Measurements from ENCODE around the gene APLP2.
"Not testable (repeated sequence)": the region's sequence is repeated elsewhere in the genome, so short reads cannot be mapped to it uniquely, and the experiment has no call there.

APLP2 gene

DNA sequence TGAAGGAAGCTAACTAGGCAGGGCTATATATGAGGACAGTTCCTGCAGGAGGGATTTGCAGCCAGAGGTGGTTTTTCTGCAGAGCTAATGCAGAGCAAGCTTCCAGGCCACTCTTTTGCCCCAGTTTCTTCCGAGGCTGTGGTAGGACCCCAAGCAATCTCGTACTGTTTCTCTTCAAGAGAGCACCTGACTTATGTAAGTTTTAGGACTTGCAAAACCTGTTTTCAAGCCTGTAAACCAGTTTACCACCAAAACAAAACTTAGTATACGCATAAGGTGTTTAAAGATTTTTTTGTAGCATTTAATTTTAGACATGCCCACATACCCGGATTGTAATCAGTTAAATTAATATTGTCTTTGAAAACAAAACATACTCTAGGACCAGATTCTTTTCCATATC is 7.7 kb upstream of the APLP2 start:
- no peak for DNase-seq

GRCh38 chr11:130063451-130063850 is 6.2 kb upstream of the APLP2 start:
- DNase-seq: no peak

DNA sequence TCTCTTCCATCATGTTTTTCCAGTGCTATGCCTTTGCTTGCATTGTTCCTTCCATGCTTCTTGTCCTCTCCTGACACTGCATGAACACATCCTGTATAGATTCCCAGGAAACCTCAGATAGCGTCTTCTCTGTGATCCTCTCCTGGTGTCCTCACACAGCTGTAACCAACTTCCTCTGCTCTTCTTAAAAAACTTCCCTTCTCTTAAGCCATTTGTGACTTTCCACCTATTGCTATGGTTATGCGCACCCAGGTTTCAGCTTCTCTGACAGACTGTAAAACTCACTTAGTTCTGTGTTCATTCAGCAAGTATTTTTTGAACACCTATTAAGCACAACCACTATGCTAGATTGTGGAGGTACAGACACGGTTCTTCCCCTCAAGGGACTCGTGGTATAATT is 5.1 kb upstream of the APLP2 start:
- DNase-seq: no peak

DNA sequence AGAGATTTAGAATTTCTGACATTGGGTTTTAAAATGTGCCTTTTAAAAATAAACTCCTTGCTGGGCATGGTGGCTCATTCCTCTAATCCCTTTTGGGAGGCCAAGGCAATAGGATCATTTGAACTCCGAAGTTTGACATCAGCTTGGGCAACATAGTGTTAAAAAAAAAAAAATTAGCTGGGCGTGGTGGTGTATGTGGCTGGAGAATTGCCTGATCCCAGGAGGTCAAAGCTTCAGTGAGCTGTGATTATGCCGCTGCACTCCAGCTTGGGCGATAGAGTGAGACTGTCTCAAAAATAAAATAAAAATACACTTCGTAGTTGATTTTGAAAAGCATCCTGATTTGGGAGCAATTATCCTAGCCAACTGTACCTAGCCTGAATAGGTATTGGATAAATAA is 3.4 kb upstream of the APLP2 start:
- DNase-seq: no peak

GRCh38 chr11:130068546-130068985 is 1.1 kb upstream of the APLP2 start:
- no peak for DNase-seq

- DNase-seq: peak; percentile 94
Observed at GRCh38 chr11:130068986-130069658, 572 bp upstream of the APLP2 start.

DNA sequence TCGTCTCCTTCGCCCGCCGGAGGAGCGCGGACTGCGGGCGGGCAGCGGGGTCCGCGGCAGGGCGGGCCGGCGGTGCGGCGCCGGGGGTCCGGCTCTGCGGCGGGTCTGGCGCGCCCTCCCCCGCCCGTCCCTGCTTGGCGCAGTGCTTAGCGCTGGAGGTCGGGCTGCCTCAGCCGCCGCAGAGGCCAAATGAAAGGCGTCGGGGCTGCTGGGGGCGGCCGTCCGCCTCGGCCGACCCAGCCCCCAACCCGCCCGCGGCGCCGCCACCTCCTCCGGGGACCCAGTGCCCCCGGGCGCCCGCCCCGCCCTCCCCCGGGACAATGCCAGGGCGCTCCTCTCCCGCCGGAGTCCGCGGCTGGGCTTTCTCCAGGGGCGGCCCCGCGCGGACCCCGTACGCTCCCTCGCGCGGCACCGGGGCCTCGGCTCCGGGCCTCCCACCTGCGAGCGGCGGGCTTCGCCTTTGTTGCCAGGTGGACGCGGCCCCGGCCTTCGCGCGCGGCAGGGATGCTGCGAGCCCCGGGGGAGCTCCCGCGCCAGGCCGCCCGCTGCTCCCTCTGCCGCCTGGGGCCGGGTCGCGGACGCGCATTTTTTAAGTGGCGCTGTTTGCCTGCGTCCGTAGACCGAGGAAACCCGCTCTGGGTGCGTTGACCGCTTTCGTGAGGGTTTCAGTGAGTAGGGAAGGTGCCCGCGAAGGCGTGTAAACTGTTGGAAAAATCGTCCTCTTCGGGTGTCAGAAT is 583 bp downstream of the APLP2 start:
- peak; percentile 86 for DNase-seq

GRCh38 chr11:130070846-130071200 is 1.1 kb downstream of the APLP2 start:
- DNase-seq: peak; percentile 73

GRCh38 chr11:130071211-130071712 is 1.6 kb downstream of the APLP2 start:
- peak; percentile 71 for DNase-seq

DNA sequence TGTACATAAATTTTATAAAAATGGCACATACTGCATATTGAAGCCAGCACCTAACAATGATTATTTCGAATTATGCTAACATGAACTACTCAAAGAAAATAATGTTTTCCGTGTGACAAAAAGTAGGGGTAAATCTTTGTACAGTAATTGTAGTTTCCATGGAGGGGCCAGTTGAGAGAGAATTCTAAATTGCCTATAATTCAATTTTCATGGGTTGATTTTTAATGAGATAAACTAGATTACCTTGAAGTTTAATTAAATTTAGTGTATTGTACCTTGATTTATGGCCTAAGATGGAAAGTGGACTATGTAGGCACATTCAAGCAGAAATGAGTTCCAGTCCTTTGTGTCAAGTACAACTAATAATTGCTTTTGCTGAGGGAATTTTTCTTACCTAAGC is 5.0 kb downstream of the APLP2 start:
- no peak for DNase-seq

GRCh38 chr11:130076778-130077481 is 7.2 kb downstream of the APLP2 start:
- DNase-seq: no peak

DNA sequence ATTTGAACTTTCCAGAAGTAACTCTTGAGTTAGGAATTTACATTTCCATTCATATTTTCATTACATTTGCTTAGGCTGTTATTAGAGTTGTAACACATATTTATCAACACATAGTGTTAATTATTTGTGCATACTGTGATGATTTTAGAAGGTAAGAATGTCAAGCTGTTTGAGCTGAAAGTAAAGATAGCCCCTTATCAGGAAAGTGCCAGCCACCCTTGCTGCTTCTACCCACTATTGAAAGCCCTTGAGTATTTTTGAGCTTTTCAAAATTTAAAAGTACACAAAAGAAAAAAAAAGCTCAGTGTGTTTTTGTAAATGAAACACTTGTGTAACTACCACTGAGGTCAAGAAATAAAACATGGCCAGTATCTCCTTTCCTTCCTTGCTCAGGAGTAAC is 8.0 kb downstream of the APLP2 start:
- DNase-seq: no peak

DNA sequence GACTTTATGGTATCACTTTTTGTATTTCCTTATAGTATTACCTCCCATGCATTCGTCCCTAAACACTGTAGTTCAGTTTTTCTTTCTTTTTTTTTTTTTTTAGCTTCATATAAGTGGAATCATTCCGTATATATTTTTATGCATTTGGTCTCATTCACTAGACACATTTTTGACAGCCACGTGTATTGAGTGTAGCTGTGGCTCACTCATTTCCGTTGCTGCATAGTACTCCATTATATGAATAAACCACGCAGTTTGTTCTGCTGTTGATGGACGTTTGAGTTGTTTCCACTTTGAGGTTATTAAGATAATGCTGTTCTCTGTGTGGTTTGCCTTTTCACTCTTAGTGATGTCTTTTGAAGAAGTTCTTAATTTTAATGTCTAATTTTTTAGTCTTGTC is 8.4 kb downstream of the APLP2 start:
- no peak for DNase-seq

- DNase-seq: no peak
Observed at GRCh38 chr11:130085671-130086290, 16.1 kb downstream of the APLP2 start.

DNA sequence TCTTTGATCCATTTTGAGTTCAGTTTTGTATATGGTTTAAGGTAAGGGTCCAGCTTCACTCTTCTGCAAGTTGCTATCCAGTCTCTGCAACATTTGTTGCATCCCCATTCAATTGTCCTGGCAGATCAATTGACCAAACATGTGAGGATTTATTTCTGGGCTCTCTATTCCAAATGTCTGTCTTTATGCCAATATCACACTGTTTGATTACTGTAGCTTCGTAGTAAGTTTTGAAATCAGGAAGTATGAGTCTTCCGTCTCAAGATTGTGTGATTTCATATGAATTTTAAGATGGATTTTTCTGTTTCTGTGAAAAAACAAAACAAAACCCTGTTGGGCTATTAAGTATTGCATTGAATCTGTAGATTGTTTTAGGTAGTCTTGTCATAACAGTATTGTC is 17.0 kb downstream of the APLP2 start:
- DNase-seq: no peak

DNA sequence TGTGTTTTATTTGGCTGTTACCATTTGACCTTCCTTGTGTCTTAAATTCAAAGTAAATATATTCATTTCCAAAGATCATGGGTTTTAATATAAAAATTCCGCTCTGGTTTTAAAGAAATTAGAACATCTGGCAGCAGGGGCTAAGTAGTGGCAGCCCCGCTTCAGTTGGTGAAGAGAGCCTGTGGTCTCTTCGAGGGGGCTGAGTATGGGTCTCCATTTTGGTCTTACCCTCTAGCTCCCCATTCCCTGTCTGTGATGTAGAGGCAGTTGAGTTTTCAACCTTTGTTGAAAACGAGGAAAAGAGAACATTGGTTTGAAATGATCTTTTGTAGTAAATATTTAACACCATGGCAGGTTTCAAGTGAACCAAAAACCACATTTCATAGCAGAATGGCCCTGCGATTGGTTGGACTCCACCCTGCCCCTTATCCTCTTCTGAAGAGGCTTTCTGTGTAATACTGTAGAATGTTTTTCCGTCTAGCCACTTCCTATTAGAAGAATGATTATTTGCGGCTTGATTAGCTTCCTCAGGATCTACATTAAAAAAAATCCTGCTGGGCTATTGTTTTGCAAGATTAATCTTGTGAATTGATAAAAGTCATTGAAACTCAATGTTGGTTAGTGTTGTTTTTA is 17.7 kb downstream of the APLP2 start:
- DNase-seq: no peak

GRCh38 chr11:130088217-130088616 is 18.5 kb downstream of the APLP2 start:
- DNase-seq: no peak

- no peak for DNase-seq
Observed at GRCh38 chr11:130088919-130089673, 19.4 kb downstream of the APLP2 start.

DNA sequence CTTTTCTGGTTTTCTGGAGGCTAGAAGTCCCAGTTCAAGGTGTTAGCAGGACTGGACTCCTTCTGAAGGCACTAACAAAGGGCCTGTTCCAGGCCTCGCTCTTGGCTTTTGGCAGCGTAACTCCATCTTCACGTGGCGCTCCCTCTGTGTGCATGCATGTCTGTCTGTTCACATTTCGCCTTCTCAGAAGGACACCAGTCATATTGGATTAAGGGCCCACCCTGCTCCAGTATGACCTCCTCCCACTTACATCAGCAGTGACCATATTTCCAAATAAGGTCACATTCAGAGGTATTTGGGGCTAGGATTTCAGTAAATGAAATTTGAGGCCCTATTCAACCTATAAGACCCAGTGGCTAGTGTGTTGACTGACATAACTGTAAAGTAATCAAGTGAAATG is 20.0 kb downstream of the APLP2 start:
- DNase-seq: no peak

- DNase-seq: not testable (repeated sequence)
Observed at GRCh38 chr11:130090517-130090916, 20.8 kb downstream of the APLP2 start.

DNA sequence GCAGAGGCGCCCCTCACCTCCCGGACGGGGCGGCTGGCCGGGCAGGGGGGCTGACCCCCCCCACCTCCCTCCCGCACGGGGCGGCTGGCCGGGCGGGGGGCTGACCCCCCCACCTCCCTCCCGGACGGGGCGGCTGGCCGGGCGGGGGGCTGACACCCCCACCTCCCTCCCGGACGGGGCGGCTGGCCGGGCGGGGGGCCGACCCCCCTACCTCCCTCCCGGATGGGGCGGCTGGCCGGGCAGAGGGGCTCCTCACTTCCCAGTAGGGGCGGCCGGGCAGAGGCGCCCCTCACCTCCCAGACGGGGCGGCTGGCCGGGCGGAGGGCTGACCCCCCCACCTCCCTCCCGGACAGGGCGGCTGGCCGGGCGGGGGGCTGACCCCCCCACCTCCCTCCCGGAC is 21.5 kb downstream of the APLP2 start:
- not testable (repeated sequence) for DNase-seq

GRCh38 chr11:130092661-130093060 is 23.0 kb downstream of the APLP2 start:
- no peak for DNase-seq
